GM19463 (cell line): ENCODE measurements around the gene ZBED6.
"Not testable (repeated sequence)": the region's sequence is repeated elsewhere in the genome, so short reads cannot be mapped to it uniquely, and the experiment has no call there.

ENCODE experiments used
- ATAC-seq: cut with Tn5 transposase; IDR thresholded peaks from one replicate; pipeline ENCODE4 v1.9.1; 2021; ENCODE audit warnings: mild to moderate bottlenecking, moderate library complexity; ENCODE audit not compliant: unreplicated experiment

The ZBED6 gene

DNA sequence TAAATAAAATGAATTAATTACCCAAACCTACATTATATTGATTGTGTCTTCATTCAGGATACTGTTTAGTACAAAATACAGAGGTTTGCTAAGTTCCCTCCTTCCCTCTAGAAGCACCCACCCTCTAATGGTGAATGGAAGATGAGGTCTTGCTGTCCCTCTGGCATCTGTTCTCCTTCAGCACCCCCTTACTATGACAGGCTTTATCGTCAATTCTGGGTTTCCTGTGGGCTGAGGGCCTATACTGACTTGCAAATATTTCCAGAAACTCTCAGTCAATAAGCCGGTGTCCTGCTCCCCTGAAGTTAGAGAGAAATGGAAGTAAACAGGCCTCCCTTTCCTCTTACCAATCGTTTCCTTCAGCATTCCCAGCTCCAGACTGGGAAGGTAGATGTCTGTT is 17.3 kb upstream of the ZBED6 start:
- ATAC-seq: no peak

DNA sequence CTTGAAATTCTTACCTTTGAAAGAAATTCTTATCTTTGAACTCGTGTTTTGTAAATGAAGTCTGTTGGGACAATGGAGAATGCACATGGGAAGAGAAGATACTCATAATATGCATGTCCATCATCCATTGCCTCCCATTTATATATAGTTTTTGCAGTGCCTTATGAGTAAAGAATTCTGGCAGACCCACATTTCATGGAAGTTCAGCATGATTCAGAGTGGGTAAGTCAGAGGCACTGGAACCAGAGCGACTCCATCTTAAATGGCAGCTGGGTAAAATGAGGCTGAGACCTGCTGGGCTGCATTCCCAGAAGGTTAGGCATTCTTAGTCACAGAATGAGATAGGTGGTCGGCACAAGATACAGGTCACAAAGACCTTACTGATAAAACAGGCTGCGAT is 16.6 kb upstream of the ZBED6 start:
- no peak for ATAC-seq

DNA sequence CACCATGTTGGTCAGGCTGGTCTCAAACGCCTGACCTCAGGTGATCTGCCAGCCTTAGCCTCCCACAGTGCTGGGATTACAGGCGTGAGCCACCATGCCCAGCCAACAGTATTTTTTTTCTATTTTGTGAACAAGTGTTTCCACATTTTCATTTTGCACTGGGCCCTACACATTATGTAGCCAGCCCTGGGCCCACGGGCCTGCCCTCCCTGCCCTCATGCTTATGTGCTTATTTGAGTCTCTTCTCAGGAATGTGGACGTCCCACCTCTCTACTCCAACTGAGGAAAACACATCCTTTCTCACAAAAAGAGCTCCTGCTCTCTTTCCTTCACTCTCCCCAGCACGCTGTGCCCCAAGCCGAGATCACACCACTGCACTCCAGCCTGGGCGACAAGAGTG is 13.5 kb upstream of the ZBED6 start:
- ATAC-seq: no peak

DNA sequence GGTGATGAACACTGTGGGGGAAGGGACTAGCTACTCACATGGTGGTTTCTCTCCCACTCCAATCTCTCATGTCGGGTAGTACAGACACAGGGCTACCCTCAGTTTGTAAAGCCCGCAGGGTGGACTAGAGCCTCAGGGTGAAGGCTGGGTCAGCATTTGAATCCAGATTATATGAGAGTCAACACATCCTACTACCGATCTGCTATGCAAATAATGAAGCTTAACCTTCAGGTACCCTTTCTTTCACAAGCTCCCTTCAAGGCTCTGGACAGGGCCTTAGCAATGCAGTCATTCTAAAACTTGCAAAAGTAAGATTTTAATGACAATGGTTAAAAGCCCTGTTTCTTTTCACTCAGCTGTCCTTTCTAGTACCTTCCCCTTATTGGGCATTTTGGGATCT is 5.5 kb upstream of the ZBED6 start:
- ATAC-seq: peak; percentile 74

DNA sequence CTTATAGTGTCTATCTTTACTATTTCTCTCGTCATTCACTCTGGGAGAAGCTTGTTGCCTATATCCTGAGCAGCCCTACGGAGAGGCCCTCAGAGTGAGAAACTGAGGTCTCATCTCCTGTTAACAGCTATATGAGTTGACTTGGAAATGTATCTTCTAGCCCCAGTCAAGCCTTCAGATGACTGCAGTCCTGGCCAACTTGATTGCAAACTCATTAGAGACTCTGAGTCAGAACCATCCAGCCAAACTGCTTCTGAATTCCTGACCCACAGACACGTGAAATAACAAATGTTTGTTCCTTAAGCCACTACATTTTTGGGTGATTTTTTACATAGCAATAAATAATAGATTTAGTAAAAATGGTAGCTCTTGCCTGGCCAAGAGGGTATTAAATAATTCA is 3.9 kb upstream of the ZBED6 start:
- no peak for ATAC-seq

DNA sequence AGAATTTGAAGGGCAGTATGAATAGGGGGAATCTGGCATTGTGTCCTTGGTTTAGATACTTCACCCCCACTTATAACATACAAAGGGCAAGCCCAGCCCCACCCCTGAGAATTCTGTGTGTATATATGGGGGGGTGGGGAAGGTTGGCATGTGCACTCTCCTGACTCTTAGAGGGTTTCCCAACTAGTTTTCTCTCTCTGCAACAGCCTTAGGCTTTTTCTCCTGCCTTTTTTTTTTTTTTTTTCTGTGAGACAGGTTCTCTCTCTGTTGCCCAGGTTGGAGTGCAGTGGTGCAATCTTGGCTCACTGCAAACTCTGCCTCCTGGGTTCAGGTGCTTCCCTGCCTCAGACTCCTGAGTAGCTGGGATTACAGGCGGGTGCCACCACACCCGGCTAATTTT is 2.9 kb upstream of the ZBED6 start:
- no peak for ATAC-seq

DNA sequence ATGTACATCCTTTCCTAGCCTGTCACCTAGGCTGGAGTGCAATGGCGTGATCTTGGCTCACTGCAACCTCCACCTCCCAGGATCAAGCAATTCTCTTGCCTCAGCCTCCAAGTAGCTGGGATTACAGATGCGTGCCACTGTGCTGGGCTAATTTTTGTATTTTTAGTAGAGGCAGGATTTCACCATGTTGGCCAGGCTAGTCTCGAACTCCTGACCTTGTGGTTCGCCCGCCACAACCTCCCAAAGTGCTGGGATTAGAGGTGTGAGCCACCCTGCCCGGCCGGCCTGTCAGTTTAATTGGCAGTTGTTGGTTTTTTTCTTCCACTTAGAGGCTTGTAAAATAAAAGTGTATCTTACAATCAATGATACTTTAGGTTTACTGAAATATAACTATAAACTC is 1.9 kb upstream of the ZBED6 start:
- not testable (repeated sequence) for ATAC-seq

DNA sequence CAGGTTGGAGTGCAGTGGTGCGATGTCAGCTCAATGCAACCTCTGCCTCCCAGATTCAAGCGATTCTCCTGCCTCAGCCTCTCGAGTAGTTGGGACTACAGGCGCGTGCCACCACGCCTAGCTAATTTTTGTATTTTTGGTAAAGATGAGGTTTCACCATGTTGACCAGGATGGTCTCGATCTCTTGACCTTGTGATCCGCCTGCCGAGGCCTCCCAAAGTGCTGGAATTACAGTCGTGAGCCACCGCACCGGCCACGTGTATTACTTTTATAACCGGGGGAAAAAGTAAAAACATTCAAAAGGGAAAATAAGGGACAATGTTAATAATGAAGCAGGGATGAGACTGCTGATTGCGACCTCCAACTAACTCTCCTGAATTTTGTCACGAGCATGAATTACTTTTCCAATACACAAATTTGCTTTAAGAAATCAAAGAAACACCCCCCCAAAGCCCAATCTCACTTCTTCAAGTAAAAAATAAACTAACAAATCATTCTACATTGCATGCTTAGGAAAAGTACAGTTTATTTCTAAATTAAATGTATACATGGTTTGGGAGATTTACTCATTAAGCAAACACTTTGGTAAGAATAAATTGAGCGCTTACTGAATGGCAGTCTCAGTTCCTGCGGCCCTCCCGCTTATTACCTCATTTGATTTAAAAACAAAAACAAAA is 521 bp upstream of the ZBED6 start:
- no peak for ATAC-seq

DNA sequence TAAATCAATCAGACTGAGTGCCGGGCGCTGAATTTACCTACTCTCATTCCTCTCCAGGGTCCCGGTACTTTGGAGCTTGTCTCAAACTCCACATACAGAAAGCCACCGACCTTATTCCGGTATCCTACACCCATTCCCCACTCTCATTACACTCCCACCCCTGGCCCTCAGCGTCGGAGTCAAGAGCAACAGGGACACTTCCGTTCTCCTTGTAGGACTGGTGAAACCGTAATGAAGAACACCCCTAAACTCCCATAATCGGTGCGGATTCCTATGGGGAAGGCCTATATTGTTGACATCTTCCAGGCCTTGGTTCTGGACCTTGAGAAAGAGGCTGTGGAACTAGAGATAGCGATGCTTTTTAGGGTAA is 798 bp downstream of the ZBED6 start:
- no peak for ATAC-seq

DNA sequence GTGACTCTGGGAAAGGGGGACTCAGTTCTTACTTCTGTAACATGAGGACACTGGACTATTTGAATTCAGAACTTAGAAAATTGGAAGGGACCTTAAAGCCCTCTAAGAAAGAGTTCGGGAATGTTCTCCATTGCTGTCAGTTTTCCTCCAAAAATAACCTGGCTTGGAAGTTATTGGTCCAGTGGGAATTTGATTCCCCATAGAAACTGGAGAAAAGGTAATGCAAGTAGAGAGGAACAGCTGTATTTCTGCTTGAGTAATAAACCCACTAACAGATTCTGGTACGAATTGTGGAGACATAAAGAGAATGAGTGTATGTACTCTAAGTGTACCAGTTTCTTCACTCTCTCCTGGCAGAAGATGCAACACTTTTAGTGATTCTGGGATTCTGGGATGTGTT is 1.8 kb downstream of the ZBED6 start:
- no peak for ATAC-seq

DNA sequence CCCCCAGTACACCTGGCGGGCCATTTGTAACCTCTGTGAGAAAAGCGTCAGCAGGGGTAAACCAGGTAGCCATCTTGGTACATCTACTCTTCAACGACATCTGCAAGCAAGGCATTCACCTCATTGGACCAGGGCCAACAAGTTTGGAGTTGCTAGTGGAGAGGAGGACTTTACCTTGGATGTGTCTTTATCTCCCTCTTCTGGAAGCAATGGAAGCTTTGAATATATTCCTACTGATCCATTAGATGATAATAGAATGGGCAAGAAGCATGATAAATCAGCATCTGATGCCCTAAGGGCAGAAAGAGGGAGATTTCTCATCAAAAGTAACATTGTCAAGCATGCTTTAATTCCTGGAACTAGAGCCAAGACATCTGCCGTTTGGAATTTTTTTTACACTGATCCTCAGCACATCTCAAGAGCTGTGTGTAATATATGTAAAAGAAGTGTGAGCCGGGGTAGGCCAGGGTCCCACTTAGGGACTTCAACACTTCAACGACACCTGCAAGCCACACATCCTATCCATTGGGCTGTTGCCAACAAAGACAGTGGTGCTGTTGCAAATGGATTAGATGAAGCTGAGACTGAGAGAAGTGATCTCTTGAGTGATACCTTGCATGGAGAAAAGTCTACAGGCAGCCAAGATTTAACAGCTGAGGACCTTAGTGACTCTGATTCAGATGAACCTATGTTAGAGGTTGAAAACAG is 2.7 kb downstream of the ZBED6 start:
- no peak for ATAC-seq

DNA sequence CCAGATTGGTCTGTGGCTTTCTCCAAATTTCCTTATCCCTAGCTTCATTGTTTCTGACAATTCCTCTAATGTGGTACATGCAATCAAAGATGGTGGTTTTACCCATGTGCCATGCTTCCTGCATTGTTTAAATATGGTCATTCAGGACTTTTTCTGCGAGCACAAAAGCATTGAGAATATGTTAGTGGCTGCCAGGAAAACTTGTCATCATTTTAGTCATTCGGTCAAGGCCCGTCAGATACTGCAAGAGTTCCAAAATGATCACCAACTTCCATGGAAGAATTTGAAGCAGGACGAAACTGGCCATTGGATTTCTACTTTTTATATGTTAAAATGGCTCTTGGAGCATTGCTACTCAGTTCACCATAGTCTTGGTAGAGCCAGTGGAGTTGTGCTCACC is 3.7 kb downstream of the ZBED6 start:
- ATAC-seq: no peak

DNA sequence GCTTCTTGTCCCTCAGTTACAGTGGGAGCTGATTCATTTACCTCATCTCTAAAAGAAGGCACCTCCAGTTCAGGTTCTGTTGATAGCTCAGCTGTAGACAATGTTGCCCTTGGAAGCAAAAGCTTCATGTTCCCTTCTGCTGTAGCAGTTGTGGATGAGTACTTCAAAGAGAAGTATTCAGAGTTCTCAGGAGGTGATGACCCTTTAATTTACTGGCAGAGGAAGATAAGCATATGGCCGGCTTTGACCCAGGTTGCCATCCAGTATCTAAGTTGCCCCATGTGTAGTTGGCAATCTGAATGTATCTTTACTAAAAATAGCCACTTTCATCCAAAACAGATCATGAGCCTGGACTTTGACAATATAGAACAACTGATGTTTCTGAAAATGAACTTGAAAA is 4.5 kb downstream of the ZBED6 start:
- no peak for ATAC-seq

DNA sequence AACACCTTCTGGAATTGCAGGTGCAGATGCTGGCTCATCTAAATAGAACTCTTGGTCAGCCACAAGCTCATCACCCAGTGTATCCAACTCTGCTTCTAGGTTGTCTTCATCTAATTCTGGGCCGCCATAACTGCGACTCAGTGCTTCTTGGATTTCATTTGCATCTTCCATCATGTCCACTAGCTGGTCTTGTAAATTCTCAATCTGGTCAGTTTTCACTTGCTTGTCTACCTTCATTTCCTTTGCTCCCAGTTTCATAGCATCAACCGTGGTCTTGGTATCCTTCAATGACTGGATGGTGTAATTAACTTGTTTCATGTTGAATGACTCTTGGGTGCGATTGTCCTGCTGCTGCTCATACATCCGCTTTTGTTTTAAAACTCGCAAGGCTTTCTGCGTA is 10.3 kb downstream of the ZBED6 start:
- no peak for ATAC-seq

DNA sequence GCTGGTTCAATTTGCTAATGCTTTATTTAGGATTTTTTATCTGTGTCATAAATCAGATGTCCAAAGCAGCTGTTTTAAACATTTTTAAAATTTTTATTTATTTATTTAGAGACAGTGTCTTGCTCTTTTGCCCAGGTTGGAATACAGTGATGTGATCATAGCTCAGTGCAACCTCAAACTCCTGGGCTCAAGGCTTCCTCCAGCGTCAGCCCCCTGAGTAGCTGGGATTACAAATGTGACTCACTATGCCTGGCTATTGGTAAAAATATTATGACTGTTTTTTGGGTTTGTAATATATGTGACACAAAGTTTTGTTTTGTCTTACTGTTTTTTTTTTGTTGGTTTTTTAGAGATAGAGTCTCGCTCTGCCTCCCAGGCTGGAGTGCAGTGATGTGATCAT is 11.8 kb downstream of the ZBED6 start:
- no peak for ATAC-seq

DNA sequence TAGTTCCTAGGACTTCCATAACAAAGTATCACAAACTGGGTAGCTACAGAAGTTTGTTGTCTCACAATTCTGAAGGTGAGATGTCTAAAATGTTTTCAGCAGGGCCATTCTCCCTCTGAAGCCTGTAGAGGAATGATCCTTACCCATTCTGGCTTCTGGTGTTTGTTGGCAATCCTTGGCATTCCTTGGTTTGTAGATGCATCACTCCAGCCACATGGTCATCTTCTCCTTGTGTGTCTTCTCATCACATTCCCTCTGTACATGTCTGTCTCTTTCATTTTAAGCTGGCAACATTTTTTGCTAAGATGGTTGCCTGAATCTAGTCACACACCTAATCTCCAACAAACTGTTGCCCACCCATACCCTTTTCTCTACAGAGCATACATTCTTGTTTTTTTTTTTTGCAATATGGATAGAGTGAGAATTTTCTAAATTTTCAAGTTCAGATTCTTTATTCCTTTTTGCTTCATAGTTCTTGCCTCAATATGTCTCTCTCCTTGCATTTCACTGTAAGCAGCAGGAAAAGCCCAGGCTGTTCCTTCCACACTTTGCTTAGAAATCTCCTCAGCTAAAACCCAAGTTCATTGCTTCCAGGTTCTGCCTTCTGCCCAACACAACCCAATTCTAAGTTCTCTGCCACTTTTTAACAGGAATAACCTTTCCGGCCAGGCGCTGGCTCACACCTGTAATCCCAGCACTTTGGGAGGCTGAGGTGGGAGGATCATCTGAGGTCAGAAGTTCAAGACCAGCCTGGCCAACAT is 18.3 kb downstream of the ZBED6 start:
- no peak for ATAC-seq

DNA sequence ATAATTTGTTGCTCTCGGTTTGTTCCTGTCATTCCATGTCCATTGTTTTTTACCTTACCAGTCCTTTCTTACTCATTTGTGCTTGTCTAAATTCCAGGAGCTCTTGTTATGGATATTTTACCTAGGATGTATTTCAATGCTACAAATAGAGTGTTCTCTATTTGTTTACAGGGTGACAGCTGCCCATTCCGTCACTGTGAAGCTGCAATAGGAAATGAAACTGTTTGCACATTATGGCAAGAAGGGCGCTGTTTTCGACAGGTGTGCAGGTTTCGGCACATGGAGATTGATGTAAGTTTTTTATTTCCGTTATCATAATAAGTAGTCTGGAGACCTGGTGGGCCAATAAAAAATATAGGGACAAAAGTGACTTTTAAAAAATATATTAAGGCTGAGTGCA is 23.0 kb downstream of the ZBED6 start:
- no peak for ATAC-seq

DNA sequence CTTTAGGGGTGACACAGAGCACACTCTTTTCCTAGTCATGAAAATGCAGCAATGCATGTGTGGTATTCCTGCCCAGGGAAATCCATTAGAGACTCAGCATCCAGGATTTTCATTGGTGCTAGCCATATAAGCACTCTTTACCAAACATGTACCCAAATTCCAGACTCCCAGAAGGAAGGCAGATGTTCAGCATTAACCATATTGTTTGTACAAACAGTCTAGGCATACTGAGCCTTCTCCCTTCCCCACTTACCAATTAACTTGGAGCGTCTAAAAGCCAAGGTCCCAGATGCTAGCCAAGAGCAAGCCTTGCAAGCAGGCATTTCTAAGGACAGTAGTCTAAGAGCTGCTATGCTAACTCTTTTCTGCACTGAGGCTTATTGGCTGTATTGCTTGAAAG is 27.9 kb downstream of the ZBED6 start:
- ATAC-seq: no peak

DNA sequence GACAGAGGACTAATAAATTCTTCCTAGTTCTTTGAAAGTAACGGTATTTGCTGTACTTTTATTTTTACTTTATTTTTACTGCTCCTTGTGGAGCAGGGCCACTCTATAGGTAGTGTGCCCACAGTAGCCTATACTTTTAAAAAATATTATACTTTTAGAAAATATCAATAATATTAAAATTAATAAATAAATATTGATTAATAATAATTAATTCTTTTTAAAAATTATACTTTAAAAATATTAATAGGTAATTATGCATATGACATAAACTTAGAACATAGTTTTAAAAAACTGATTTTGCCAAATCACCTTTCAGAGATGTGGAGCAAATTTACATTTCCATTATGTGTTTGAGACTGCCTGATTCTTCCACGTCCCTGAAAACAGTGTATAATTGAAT is 30.8 kb downstream of the ZBED6 start:
- ATAC-seq: no peak

DNA sequence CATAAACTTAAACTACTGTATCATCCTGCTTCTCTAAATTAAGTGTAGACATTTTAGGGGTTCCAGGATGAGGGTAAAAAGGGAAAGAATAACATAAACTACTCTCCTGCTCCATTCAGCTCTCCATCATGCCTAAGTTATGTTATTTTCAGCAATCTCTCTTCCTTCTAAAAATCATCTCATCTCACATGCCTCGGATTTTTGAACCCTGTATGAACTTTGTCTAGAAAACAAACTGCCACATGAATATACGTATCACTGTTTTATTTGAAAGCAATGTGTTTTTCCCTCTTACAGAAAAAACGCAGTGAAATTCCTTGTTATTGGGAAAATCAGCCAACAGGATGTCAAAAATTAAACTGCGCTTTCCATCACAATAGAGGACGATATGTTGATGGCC is 32.6 kb downstream of the ZBED6 start:
- ATAC-seq: no peak

DNA sequence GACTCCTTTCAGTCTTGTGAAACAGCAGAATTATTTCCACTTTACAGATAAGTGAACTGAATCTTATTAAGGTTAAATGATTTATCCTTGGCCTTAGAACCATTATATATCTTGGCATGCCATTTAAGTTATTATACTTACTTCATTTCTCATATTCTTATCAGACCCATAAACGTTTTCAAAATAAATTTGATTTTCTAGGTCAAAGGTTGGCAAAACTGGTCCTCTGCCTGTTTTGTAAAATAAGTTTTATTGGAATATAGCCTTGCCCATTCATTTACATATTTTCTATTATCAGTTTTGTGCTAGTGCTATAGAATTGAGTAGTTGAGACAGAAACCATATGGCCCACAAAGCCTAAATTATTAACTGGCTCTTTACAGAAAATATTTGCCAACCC is 33.1 kb downstream of the ZBED6 start:
- no peak for ATAC-seq

DNA sequence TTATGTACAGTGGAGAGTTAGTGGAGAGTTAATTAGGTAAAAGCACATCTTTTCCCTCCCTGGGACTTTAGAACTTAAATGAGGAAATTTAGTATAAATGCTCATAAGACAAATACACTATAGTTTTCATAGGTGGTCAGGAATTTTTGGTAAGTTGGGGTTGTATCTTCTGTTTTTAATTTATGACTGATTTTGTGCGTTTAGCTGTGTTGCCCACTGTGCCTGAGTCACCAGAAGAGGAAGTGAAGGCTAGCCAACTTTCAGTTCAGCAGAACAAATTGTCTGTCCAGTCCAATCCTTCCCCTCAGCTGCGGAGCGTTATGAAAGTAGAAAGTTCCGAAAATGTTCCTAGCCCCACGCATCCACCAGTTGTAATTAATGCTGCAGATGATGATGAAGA is 33.8 kb downstream of the ZBED6 start:
- not testable (repeated sequence) for ATAC-seq
